22Rv1 (cell line): ENCODE measurements around the gene ATF4.

ENCODE experiments used
- CTCF ChIP-seq: fragments of 450-650 bp; IDR thresholded peaks from 2 replicates; pipeline ENCODE4 v1.5.1; 2017; ENCODE audit warnings: mild to moderate bottlenecking
- ZFX ChIP-seq: fragments of 450-650 bp; IDR thresholded peaks from 2 replicates; pipeline ENCODE4 v1.6.1; 2017; ENCODE audit warnings: antibody characterized with exemption, borderline replicate concordance

- TF ChIP-seq CTCF (no peak), ZFX (no peak)
Observed at GRCh38 chr22:39479254-39479653, 41.1 kb upstream of the ATF4 start.
